ENCODE measurements around the gene KDM2B.

Gene KDM2B

DNA sequence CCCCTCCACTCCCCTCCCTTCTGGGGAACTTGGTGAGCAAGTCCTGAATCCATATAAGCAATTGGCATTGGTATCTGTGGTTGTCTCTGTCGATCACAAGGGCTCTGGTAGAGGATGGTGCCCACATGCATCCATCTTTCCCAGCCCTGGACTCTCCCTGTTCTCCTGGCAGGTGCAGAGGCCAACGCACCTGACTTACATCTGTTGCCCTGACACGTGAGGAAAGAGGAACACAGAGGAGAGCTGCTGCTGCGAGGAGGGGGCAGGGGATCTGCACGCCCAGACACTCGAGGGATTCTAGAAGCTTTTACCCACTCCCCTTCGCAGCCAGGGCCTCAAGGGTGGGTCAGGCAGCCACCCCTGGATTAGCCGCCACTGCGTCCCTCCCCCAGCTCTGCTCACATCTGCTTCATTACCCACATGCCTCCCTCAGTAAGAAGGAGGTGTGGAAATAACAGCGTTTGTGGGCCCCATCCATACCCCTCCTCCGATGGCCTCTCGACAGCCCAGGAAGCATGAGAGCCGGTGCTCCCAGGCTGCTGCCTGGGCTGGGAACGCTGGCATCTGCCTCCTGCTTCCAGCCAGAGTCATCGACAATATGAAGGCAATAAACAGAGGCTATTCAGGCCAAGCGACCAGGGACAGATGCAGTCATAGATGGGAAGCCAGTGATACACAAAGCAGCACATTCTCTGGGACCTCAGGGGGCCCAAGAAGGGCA lies 56.5 kb downstream of the KDM2B start:
- DNase-seq, result no peak

DNA sequence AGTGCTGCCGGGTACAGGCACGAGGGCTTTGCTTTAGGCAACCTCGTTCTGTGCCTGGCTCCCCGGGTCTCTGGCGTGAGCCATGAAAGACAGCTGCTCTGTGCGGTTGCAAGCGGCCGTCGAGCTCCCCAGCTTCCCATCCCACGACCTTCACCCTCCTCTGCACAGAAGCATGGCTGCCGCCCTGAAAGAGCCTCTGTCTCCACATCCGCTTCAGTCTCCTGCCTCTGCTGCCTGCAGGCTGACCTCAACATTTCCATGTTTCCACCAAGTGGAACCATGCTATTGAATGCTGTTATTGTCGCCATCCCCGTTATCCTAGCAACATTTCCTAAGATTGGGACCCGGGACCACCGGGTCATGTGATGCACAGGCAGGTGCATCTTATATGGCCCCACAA lies 57.1 kb downstream of the KDM2B start:
- no peak for DNase-seq

DNA sequence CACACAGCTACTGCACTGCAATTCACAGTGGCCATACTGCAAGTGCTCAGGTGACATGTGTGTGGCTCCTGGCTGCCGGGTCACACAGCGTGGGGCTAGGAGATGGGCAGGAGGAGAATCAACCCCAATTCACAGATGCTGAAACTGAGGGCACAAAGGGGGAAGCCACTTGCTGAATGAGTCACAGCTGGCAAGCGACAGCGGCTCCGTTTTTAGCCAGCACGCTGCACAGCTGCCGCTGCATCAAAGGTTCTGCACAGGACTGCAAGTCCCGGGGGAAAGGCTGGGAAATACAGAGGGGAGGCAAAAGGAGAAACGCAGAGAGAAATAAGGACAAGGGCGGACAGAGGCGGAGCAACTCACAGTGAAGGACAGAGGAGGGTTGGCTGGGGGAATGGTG lies 57.9 kb downstream of the KDM2B start:
- peak; percentile 13 for DNase-seq

DNA sequence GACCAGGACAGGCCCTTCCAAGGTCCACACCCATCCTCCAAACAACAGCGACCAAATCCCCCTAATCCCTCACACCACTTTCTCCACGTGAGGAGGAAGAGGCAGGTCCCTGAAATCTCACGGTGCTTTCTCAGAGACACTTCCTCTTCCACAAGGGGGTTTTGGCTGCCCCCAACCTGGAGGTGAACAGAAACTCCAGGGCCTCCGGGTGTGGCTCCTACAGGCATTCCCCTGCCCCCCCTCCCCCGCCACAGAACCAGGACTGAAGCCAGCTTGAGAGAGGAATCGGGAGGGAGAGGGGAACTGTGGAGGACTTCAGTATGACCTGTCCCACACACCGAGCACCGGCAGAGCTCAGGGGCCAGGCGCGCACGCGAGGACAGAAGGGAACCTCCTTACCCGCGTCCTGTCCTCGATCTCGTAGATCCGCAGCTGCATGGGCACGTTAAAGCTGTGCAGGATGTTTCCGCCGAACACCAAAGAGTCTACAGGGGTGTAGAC lies 60.2 kb downstream of the KDM2B start:
- no peak for DNase-seq

DNA sequence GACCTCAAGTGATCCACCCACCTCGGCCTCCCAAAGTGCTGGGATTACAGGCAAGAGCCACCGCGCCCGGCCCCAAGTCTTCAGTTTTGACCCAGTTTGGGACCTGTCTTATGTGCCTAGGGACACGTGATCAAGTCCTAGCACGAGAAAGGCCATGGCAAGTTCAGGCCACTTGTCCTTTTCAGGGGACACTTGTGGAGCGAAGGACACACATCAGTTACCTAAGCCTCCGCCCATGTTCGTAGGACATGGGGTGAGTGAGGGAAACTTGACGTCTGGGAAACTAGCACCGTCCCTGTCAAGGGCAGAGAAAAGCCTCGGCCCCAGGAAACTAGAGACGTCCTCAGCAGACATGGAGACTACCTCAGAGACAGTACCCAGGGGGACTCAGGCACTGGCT lies 60.7 kb downstream of the KDM2B start:
- DNase-seq, result no peak

DNA sequence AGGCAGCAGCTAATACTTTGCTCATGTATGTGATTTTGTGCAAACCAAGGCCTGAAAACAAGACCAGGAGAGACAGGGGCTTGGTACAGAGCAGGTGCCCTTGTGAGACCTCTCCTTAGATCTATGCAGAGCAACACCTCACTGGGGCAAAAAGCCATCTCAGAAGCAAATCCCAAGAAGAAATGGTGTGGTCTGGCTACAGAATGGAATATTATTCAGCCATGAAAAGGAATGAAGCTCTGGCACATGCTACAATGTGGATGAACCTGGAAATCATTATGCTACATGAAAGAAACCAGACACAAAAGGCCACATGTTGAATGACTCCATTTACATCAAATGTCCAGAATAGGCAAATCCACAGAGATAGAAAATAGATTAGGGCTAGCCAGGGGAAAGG lies 61.6 kb downstream of the KDM2B start:
- no peak for DNase-seq

DNA sequence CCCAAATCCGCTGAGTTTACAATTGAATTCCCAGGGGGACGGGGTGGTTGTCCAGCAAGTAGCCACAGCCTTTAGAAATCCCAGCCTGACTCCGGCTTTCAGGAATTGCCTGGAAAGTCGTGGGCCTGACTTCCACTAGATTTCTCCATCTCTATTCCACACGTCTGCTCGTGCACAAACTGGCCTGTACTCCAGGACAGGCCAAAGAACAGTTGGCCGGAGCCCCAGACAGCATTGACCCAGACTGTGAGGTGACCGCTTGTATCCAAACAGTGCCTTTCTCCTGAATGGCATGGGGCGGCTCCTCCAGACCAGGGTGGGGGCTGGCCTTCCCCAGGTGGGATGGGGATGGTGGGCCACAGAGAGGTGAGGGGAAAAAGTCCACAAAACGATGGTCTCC lies 62.2 kb downstream of the KDM2B start:
- no peak for DNase-seq

DNA sequence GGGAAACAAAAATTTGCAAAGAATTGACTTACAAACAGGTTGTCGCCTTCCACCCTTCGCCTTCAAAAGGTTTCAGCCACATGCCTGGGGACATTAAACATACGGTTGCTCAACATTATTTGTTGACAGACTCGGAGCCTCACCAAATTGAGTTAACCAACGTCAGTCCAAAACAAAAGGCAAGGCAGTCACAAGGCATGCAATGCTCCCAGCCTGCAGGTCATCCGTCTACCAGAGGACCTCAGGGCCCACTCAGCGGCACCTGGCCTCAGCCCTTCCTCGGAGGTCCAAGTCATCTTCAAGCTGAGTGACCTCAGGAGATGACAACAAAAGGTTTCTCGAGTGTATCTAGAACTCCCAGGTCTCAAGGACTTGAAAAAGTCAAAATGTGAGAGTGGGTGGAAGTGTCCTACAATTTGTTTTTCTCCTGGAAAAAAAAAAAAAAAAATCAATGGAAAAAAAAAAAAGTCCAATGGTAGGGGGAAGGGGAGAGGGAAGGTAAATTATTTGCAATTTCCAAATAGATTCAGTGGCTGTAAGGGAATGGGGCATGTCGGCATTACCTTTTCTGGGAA lies 64.3 kb downstream of the KDM2B start:
- no peak for DNase-seq

DNA sequence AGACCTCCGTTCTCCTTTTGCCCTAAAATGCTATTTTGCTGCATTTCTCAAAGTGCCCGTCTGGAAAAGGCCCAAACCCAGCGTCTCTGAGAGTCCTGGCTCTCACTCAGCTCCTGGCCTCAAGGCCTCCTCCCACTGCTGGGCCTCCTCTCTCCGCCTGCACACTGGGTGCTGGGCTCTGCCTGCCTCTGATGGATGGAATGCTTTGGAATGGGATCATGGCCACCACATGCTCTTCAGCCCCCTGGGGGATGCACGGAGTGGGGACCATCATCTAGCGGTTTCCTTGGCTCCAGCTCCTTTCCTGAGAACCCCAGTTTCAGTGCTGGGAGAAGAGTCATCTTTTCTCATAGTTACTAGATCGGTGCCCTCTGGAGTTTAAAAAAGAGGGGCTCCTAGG lies 65.2 kb downstream of the KDM2B start:
- DNase-seq, result no peak

DNA sequence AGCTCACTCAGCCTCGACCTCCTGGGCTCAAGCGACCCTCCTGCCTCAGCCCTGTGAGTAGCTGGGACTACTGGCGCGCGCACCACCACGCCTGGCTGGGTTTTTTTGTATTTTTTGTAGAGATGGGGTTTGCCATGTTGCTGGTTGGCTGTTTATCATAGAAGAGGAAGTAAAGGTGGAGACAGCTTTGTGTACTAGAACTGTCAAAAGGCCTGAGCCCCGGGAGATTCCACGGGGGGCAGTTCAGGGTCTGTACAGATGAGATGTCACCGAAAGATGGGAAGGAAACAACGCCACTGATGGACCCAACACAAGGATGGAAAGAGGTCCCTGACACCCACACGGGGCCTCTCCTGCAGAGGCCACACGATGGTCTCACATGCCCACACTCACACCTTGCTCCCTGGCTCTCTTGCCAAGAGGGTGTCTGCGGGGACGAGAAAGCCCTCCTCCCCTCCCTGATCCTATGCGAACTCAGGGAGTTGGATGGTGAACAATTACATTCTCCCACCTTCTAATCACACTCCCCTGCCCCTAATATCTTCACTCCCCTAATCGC lies 66.6 kb downstream of the KDM2B start:
- no peak for DNase-seq

DNA sequence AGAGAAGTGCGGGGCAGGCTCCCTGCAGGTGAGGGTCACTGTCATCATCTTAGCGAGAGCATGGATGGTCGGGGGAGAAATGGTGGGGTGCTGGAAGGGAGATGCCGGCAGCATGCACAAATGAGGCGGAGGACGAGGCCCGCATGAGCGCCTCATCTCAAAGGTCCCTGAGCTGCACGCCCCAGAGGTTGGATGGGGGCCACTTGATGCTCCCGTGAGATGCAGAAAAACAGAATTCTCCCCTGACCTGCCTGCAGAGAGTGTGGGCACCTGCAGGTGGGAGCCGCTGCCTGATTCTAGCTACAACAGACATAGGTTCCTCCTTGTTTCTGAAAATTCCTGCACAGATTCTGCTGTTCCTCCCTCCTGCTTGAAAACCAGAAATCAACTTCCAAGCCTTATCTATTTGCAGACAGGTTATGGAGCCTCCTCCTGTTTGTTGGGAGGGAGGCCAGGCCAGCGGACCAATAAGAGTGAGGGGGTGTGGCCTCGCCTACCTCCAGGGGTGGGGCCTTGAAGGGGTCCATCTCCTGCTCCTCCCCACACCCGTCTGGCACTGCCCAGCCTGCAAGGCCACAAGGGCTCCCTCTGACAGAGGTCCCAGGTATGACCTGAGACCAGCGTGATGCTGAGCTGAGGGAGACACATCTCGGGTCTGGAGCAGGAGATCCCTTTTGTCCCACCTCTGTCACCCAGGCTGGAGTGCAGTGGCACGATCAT lies 67.2 kb downstream of the KDM2B start:
- no peak for DNase-seq

DNA sequence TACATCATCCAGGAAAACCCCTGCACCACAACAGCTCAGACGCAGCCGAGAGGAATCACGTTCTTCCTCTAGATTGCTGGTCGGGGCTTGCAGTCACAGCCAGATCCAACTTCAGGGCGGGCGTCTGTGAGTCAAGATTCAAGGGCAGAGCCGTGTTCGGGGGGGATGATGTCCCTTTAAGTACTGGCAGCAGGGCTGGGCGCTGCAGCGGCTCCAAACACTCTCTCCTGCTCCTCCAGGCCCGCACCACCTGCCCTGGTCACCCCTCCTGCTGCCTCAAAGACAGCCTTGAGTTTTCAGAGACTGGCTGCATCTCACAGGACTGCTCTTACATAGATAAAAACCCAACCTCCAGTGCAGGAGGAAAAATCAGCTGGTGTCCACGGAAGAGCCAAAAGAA lies 68.3 kb downstream of the KDM2B start:
- DNase-seq, result no peak

DNA sequence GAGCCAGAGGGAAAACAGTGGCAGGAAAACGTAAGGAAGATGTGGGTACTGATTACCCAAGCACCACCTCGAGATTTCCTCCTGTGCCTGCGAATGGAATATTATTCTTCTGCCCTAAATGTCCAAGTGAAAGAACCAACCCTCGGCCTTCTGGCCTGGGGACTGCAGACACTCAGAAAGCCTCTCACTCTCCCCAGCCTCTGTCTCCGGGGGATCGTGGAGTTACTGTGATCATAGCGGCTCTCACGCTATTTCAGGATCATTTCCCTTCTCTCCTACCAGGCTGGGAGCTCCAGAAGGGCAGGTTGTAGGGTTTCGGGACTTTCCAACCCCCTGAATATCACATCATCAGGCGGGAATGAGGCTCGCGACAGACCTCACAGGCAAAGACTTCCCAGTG lies 68.9 kb downstream of the KDM2B start:
- no peak for DNase-seq

DNA sequence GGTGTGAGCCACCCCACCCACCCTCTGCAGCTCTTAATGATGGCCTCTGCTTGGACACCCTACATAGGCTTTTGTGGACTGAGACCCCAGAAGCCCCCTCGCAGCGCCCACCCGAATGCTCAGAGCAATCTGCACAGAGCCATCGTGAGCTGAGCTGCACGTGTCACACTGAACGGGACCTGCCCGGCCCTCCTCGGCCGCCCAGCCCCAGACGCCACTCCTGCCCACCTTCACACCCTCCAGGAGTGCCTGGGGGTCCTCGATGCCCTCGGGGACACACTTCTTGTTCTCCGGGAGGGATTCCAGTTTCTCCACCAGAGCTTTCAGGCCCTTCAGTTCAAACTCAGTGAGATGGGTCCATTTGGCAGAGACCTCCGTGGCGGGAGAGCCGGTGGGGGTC lies 71.5 kb downstream of the KDM2B start:
- DNase-seq, result no peak

DNA sequence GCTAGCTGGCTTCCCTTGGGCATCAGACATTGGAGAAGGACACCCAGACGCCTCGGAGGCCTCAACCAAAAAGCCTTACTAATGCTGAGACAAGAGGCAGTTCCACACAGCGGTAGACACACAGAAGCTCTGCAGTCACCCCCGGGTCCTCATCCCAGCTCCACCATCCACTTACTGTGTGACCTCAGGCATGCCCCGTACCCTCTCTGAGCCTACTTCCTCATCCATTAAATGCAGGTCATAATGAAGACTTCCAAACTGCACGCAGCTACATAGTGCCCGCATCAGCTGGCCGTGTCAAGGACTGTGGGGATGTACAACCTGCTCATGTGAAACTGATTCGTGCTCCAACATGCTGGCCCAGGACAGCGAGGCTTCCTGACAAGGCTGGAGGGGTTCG lies 72.3 kb downstream of the KDM2B start:
- DNase-seq, result no peak

DNA sequence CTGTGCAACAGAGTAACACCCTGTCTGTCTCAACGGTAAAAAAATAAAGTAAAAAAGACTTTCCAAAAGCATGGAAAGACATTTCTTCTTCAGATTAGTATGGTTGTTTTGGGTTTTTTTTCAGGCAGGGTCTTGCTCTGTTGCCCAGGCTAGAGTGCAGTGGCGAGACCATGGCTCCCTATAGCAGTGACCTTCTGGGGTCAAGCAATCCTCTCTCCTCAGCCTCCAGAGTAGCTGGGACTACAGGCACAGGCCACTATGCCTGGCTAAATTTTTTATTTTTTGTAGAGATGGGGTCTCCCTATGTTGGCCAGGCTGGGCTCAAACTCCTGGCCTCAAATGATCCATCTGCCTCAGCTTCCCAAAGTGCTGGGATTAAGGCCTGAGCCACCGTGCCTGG lies 72.8 kb downstream of the KDM2B start:
- DNase-seq, result no peak

DNA sequence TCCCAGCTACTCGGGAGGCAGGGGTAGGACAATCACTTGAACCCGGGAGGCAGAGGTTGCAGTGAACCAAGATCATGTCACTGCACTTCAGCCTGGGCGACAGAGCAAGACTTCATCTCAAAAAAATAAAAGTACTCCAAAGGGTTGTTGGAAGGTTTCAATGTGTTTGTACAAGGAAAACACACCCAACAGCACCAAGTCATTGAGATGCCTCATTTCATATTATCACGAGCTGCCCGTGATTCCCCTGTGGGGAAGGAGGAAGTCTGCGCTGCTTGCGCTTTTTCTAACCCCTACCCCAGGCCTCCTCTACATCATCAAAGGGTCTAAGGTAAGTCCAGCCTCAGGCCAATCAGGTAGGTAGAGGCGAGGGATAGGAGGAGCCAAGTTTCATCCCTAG lies 73.6 kb downstream of the KDM2B start:
- no peak for DNase-seq

DNA sequence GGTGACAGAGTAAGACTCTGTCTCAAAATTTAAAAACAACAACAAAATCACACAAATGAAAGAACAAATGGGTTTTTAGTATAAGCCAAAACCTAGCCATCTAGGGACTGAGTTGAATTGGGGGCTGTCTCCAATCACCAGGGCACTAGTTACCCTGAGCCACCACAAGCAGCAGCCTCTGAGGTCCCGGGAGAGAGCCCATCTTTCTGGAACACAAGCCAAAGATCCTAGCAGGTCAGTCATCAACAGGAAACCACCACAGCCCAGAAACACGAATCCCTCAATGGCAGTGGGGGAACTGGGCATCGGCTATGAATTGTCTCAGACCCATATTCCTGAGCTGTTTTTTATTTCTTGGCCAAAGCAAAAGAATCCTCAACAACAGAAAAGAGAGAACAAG lies 75.3 kb downstream of the KDM2B start:
- DNase-seq, result no peak

DNA sequence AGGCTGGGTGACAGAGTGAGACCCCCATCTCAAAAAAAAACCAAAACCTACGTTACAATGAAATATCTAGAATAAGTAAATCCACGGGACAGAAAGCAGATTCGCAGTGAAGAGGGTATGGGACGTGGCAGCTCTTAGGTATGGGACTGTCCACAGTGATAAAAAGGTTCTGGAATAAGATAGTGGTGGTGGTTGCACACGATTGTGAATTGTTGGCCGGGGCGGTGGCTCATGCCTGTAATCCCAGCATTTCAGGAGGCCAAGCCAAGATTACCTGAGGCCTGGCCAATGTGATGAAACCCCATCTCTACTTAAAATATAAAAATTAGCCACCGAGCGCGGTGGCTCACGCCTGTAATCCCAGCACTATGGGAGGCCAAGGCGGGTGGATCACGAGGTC lies 76.3 kb downstream of the KDM2B start:
- DNase-seq, result no peak

DNA sequence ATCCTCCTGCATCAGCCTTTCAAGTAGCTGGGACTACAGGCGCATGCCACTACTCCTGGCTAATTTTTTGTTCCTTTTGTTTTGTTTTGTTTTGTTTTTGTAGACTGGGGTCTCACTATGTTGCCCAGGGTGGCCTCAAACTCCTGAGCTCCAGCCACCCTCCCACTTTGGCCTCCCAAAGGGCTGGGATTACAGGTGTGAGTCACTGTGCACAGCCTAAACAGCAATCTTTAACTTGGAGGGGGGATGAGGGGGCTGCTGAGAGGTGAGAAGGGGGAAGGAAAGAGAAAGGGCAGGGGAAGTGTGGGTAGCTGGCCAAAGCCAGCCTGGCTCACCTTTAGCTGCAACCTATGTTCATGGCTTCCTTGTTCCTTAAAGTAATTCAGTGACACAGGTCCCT lies 77.4 kb downstream of the KDM2B start:
- DNase-seq, result no peak

DNA sequence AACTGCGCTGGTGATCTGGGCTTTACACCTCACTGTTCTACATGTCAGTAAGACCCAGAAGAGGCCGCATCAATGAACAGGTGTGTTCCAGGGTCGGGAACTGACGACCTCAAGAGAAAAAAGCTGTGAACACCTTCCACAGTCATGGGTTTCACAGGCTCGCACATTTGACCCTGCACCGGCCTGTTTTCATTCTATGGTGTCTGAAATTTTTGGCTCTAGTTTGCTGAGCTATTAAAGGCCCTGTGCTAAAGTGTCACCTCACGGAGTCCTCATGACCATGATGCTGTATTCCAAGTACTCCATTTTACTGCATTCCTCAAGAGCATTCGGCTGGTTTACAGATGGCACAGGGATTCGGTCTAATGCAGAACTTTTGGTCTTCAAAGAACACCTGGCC lies 78.9 kb downstream of the KDM2B start:
- no peak for DNase-seq

DNA sequence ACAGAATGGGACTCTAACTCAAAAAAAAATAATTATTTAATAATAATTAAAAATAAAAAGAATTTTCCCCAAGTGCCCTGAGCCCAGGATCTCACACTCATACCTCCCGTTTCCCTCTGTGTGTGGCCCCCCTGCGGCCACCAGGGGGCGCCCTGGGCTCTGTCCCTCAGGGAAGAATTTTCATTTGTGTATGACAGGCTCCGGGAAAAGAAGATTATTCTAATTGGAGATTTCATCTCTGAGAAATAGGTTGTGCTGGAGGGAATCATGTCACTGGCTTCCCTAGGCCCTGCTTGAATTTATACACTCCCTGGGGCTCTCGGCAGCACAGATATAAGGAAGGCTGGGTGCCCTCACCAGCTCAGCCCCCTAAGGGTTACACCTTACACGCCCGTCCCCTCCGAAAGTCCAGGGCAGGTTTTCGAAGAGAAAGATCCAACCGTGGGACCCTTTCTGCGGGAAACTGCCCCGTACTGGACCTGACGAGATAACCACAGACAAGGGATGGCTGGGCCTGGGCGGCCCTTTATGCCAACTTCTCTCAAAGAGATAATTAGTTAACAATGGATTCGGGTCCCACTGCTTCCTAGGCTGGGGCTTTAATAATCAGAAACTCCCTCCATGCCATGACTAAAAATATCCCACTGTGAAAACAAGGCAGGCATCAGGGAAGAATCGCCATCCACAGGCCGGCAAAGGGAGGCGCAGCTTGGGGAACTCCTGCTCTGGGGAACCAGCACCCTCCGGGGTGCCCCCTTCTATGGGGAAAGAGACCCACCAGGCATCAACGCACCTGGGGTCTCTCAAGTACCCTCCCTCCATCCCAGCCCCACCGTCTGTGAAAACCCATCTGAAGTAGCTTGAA lies 80.7 kb downstream of the KDM2B start:
- peak; percentile 54 for DNase-seq

DNA sequence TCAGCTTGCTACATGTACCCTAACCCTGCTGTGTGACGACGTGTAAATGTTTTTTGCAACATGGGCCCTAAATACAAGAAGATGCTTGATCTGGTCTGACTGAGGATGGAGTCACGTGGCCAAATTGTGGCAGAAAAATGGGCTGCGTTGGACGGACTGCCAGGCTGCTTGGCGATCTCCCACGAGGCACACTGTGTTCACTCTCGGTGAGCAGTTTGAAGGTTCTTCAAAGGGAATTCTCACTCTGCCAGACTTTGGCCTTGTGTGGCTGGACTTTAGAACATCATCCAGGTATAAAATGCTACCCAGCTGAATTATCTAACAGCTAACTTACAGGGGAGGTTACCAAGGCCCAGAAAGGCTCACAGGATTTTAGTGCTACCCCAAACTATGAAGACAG lies 85.1 kb downstream of the KDM2B start:
- no peak for DNase-seq
